ENCODE data around the gene MYG1. TPM values are rescaled to one million over a fixed set of nuclear protein-coding genes. Genes with fewer than 3 reads are reported as not detected.
A peak's percentile ranks its signal among the peaks of the same experiment; 100 is the strongest.

The MYG1 gene
- total and polyA plus RNA-seq, 8 donors: 25.4 to 76.9 (median 32.0) TPM

GRCh38 chr12:53265783-53266182 is 33.7 kb upstream of the MYG1 start:
- TF ChIP-seq, protein P1, sequence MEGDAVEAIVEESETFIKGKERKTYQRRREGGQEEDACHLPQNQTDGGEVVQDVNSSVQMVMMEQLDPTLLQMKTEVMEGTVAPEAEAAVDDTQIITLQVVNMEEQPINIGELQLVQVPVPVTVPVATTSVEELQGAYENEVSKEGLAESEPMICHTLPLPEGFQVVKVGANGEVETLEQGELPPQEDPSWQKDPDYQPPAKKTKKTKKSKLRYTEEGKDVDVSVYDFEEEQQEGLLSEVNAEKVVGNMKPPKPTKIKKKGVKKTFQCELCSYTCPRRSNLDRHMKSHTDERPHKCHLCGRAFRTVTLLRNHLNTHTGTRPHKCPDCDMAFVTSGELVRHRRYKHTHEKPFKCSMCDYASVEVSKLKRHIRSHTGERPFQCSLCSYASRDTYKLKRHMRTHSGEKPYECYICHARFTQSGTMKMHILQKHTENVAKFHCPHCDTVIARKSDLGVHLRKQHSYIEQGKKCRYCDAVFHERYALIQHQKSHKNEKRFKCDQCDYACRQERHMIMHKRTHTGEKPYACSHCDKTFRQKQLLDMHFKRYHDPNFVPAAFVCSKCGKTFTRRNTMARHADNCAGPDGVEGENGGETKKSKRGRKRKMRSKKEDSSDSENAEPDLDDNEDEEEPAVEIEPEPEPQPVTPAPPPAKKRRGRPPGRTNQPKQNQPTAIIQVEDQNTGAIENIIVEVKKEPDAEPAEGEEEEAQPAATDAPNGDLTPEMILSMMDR (IDR thresholded peaks at IDR 0.05): no peak
- FAIRE-seq (no peak), ATAC-seq (no peak), DNase-seq (no peak)
- Histone ChIP-seq H3K9me3 (no peaks in the 10 kb centered on the region), H3K27ac (no peak overlapping the region), H3K4me1 (peaks cover 0 to 5% (median 0%) of the 10 kb centered on the region in 3 donors), H3K27me3 (no peaks in the 10 kb centered on the region), H3K36me3 (no peaks in the 10 kb centered on the region), H3K4me3 (no peak overlapping the region)
- WGBS, 2 donors: 47 to 62% methylated on average over 2 of the region's 2 CpGs
- intact Hi-C loops (cut with DNase I): no loop called here

- Histone ChIP-seq H3K27me3 (no peaks in the 10 kb centered on the region), H3K36me3 (no peaks in the 10 kb centered on the region), H3K4me3 (peak overlapping the region; percentile 31 to 69 (median 59)), H3K4me1 (peaks cover 0 to 5% (median 0%) of the 10 kb centered on the region in 3 donors), H3K9me3 (no peaks in the 10 kb centered on the region), H3K27ac (peak overlapping the region in 2 of 4 donors; percentile 28 to 50)
- no peak for FAIRE-seq
- intact Hi-C loops (cut with DNase I): no loop called here
- TF ChIP-seq, protein P1 (IDR thresholded peaks at IDR 0.05): no peak
- ATAC-seq: peak; percentile 7 to 47 (median 38)
- DNase-seq: no peak
- 51 to 52% methylated on average over 18 of the region's 18 CpGs for WGBS, 2 donors
These were observed 32.0 kb upstream of the MYG1 start for GRCh38 chr12:53267306-53267998.

- TF ChIP-seq, protein P1 (IDR thresholded peaks at IDR 0.05): no peak
- H3K4me1 ChIP-seq: peaks cover 0 to 5% (median 0%) of the 10 kb centered on the region in 3 donors
- no peak for FAIRE-seq
- peak within 1 kb of the TSS in 2 of 4 donors; percentile 28 to 50 for H3K27ac ChIP-seq
- DNase-seq: peak in 5 of 6 donors; percentile 34 to 84 (median 53)
- ATAC-seq: peak; percentile 91 to 96 (median 95)
- no peaks in the 10 kb centered on the region for H3K27me3 ChIP-seq
- 0 to 1% methylated on average over 51 to 58 of the region's 58 CpGs for WGBS, 2 donors
- H3K4me3 ChIP-seq: peak within 1 kb of the TSS; percentile 31 to 69 (median 59)
- intact Hi-C loops (cut with DNase I): no loop called here
- H3K9me3 ChIP-seq: no peaks in the 10 kb centered on the region
- no peaks in the 10 kb centered on the region for H3K36me3 ChIP-seq
These were observed 31.4 kb upstream of the MYG1 start, which contains the start of gene ESPL1 for GRCh38 chr12:53267999-53268629. TSS of gene ESPL1 (plus strand) at chr12:53268299. CDS start at chr12:53268767, 468 bp downstream.

DNA sequence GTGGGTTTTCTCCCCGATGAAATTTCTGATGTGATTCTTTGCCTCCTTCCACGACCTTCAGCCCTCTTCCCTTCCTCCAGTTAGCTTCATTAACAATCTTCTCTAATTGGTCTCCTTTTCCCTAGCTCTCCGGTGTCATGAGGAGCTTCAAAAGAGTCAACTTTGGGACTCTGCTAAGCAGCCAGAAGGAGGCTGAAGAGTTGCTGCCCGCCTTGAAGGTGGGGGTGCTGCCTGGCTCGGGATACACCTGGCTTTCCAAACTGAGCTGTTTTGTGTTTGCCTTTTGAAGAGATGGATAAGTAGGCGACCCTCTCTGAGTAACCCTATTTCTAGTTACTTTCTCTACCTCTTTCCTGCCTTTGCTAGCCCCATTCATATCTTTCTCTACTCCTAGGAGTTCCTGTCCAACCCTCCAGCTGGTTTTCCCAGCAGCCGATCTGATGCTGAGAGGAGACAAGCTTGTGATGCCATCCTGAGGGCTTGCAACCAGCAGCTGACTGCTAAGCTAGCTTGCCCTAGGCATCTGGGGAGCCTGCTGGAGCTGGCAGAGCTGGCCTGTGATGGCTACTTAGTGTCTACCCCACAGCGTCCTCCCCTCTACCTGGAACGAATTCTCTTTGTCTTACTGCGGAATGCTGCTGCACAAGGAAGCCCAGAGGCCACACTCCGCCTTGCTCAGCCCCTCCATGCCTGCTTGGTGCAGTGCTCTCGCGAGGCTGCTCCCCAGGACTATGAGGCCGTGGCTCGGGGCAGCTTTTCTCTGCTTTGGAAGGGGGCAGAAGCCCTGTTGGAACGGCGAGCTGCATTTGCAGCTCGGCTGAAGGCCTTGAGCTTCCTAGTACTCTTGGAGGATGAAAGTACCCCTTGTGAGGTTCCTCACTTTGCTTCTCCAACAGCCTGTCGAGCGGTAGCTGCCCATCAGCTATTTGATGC is 30.6 kb upstream of the MYG1 start:
- WGBS, 2 donors: 52 to 58% methylated on average over 20 of the region's 20 CpGs
- Histone ChIP-seq H3K36me3 (no peaks in the 10 kb centered on the region), H3K27ac (no peak overlapping the region), H3K4me3 (peak overlapping the region; percentile 31 to 69 (median 59)), H3K9me3 (no peaks in the 10 kb centered on the region), H3K27me3 (no peaks in the 10 kb centered on the region), H3K4me1 (peaks cover 0 to 5% (median 0%) of the 10 kb centered on the region in 3 donors)
- ATAC-seq (peak in 2 of 4 donors; percentile 13), DNase-seq (no peak), FAIRE-seq (no peak)
- TF ChIP-seq, protein P1 (IDR thresholded peaks at IDR 0.05): no peak
- intact Hi-C loops (cut with DNase I): no loop called here
